Measurements from ENCODE around the gene CLTC.
"Not testable (repeated sequence)": the region's sequence is repeated elsewhere in the genome, so short reads cannot be mapped to it uniquely, and the experiment has no call there.

Gene CLTC

DNA sequence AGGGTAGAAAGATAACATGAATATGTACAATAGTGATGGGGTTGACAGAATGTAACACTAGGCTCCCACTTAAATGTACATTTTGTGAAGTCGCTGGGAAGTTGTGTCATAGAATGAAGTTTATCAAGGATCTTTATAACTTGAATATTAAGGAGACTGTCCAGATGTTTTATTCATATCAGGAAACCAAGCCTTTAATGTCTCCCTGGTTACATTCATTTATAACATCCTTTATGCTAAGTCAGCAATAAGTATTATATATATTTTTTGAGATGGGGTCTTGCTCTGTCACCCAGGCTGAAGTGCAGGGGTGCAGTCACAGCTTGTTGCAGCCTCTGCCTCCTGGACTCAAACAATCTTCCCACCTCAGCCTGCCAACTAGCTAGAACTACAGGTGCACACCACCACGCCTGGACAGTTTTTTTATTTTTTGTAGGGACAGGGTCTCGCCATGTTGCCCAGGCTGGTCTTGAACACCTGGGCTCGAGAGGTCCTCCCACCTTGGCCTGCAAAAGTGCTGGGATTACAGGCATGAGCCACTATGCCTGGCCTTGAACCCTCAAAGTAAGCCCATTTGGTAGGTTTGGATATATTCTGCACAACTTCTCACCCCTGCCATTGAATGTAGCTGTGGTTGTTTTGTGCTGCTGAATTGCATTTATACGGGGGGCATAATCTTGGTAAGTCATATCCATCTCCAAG lies 14.1 kb downstream of the CLTC start:
- no peak for DNase-seq (ENCODE audit: low read depth in 2 of 2, low spot score in 1 of 2)

DNA sequence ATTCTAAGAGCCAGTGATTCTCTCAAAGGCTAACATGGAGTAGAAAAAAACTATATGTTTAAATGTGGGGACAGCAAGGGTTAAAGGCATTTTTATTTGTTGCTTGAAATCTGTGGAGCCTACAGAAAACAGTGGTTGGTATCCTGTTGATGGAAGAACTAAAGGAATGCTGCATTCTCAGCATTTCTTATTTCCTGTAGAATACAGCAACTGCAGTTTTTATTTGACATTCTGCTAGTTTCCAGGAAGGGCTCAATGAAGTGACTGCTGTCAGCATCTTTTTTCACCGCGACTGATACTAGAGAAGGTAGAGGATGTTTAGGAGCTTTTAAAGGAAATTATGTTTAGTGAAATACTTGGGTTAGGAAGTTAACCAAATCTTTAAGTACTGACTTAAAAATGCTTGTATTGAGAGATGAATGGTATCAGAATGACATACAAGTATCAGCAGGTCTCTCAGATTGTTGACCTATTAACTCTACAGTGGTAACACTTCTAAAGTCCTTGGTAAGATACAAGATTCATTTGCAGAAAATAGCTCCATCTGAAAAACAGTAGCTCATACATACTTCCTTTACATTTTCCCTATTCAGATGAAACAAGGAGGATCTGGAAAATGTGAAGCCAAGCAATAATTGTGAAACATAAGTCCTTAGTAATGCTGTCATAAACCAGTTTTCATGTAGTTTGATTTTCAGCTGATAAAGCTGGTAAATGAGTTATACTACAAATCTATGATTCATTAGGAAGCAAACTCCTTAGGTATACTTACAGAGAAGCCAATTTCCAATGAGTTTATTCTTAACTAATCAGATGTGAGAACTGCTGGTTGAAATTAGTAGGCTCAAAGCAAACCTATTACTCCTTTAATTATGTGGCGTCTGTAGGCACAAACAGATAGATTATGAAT lies 15.2 kb downstream of the CLTC start:
- DNase-seq (ENCODE audit: low read depth in 2 of 2, low spot score in 1 of 2): no peak

DNA sequence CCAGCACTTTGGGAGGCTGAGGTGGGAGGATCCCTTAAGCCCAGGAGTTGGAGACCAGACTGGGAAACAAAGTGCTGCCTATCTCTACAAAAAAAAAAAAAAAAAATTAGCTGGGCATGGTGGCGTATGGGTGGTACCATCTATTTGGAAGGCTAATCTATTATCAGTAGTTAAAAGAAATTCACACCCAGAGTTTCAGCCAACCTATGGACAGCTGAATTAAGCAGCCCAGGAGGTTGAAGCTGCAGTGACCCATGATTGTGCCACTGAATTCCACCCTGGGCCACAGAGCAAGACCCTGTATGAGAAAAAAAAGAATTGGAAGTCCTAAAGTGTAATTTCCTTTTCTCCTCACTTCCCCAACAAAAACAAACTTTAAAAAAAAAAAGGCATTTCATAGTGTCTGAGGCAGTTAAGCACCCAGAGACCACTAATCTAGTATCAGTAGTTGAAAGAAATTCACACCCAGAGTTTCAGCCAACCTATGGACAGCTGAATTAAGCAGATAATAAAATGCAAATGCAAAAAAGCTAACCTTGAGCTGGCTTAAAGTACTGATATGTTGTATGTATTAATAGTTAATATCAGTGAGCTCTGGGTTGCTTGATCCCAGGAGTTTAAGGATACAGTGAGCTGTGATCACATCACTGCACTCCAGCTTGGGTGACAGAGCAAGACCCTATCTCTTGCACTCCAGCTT lies 18.1 kb downstream of the CLTC start:
- no peak for DNase-seq (ENCODE audit: low read depth in 2 of 2, low spot score in 1 of 2)

DNA sequence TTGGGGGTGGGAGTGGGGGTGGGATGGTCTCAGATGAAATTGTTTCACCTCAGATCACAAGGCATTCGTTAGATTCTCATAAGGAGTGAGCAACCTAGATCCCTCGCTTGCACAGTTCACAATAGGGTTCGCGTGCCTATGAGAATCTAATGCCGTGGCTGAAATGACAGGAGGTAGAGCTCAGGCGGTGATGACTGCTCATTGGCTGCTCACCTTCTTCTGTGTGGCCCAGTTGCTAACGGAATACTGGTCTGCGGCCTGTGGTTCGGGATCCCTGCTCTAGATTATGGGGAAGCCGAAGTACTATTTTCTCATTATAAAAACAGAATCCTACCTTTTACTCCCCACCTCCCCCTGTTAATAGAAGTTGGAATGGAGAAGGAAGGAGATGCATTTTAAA lies 18.9 kb downstream of the CLTC start:
- DNase-seq (ENCODE audit: low read depth in 2 of 2, low spot score in 1 of 2): no peak

DNA sequence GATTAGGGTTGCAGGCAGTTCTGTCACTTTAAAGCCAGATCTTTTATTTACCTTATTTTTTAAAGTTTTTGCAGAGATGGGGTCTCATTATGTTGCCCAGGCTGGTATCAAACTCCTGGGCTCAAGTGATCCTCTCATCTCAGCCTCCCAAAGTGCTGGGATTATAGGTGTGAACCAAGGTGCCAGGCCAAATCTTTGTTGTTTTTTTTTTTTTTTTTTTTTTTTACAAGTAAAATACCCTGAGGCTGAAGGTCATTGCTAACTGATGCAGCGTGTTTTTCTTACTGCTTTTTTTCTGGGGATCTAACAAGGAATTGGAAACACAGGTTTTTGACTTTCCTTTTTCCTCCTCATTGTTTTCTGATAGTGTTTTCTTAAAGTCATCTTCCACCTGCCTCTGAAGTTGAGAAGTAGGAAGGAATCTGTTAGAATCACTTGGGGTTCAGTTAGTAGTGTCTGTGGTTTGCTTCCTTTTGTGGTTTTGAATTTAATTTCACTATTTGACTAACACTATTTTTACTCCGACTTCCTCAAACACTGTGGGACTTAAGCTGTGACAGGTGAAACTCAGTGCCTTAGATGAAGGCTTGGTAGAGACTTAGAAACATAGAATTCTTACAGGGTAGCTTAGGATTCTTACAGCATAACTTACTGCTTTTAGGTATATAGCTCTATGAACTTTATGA lies 22.2 kb downstream of the CLTC start:
- DNase-seq (ENCODE audit: low read depth in 2 of 2, low spot score in 1 of 2): no peak

DNA sequence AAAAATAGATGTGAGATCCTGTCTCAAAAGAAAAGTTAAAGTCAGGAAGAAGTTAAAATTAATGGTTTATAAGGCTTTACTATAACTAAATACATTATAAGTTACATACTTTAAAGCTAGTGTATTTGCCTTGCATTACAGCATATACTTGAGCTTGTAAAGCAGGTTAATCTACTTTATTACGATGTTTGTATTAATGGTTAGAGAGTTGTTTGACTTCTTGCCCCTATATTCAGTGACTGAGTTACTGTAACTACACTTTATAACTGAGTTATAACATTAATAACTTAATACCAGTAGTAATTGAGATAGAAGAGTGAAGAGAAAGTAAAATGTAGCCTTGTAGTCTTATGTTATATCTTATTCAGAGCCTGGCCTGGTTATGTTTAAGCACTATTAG lies 22.9 kb downstream of the CLTC start:
- no peak for DNase-seq (ENCODE audit: low read depth in 2 of 2, low spot score in 1 of 2)

DNA sequence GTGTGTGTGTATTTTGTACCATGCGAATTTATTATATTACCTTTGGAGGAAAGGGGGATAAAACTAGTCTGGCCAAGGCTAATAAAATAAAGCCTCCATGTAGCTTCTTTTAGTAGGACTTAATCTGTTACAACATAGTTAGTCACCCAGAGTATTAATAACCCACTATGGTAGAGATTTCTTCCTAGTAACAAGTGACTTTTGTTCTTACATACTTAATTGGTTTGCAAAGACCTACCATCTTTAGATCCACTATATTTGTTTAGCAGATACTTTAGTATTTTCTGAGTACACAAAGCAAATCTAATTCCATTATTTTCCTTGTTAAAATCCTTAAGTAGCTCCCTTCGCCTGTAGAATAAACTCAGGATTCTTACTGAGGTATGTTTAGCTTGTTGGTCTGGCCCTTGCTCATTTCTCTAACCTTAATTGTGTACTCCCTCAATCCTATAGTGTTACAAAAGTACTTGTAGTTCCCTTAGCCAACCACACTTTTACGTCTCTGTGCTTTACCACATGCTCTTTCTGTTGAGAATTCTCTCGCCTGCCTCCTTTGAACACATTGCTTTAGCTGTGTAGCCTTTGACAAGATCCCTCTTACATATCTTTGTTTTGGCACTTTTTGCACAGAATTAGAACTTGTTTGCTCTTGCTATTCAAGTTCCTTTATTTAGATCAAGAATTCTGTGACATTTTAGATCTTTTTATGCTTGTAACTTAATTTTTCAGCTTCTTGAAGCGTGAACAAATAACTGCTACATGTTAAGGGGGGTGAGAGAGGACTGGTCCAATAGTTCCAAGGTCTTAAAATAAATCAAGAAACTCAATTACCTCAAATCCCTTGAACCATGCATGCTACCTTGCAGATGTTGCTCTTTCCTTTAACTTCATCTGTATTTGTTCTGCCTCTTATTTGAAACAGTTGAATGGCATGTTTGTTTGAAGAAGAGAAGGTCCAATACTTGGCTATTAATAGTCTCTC lies 23.8 kb downstream of the CLTC start:
- DNase-seq (ENCODE audit: low read depth in 2 of 2, low spot score in 1 of 2): no peak

DNA sequence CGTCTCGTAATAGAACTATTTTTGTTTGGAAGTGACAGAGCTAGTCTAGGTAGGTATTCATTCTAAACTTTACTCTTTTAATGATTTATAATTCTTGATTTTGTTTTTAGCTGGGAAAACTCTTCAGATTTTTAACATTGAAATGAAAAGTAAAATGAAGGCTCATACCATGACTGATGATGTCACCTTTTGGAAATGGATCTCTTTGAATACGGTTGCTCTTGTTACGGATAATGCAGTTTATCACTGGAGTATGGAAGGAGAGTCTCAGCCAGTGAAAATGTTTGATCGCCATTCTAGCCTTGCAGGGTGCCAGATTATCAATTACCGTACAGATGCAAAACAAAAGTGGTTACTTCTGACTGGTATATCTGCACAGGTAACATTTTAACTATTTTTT lies 27.6 kb downstream of the CLTC start:
- DNase-seq (ENCODE audit: low read depth in 2 of 2, low spot score in 1 of 2): no peak

DNA sequence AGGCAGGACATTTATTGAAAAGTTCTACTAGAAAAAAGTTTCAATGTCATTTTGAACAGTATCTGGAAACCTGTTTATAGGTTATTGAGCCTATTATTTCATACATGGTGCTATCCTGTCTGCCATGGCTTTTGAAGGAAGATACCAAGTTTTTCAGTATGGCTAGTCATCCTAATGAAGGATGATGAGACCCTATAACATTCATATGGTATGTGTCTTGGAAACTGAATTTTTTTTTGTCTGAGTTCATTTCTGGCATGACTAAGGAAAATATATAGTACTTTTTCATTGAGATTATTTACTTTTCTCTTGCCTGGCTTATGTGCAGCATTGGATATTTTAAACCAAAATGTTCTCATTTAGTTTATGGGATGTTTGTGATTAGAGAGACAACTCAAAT lies 30.2 kb downstream of the CLTC start:
- DNase-seq (ENCODE audit: low read depth in 2 of 2, low spot score in 1 of 2): no peak

DNA sequence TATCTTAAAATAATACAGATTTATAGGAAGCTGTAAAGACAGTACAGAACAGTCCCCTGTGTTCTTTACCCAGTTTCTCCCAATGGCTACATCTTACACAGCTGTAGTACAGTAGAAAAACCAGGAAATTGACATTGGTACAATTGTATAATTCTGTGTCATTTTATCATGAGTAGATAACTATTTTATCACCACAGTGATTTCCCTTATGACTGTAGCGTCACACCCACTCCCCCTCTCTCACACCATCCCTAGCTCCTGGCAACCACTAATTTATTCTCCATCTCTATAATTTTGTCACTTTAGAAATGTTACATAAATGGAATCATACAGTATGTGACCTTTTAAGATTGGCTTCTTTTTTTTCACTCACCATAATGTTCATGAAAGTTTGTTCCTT lies 30.9 kb downstream of the CLTC start:
- no peak for DNase-seq (ENCODE audit: low read depth in 2 of 2, low spot score in 1 of 2)

DNA sequence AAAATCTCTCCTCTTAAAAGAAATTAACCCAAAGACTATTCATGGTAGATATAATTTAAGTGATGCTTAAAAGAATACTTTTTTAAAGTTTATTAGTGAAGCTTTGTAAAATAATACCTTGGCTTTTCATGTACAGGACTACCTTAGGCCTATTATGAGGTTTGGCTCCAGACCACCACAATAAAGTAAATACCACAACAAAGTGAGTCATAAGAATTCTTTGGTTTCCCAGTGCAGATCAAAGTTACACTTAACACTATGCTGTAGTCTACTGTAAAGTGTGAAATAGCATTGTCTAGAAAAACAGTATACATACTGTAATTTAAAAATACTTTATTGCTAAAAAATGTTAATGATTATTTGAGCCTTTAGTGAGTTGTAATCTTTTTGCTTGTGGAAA lies 31.7 kb downstream of the CLTC start:
- DNase-seq (ENCODE audit: low read depth in 2 of 2, low spot score in 1 of 2): no peak

DNA sequence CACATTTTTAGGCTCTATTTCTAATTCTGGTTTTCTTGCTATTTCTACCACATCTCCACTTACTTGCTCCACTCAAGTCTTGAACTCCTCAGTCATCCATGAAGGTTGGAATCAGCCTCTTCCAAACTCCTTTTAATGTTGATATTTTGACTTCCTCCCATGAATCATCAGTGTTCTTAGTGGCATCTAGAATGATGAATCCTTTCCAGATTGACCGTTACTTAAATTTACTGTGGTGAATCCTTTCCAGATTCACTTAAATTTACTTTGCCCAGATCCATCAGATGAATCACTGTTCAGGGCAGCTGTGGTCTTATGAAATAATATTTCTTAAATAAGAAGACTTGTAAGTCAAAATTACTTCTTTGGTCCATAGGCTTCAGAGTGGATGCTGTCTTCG lies 32.4 kb downstream of the CLTC start:
- DNase-seq (ENCODE audit: low read depth in 2 of 2, low spot score in 1 of 2): no peak

DNA sequence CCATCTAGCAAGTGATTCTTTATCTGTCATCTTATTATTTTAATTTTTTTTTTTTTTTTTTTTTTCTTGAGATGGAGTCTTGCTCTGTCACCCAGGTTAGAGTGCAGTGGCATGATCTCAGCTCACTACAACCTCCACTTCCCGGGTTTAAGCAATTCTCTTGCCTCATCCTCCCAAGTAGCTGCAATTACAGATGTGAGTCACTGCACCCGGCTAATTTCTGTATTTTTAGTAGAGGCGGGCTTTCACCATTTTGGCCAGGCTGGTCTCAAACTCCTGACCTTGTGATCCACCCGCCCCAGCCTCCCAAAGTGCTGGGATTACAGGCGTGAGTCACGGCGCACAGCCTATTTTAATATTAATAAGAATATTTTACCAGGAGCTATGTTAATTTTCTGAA lies 36.9 kb downstream of the CLTC start:
- DNase-seq (ENCODE audit: low read depth in 2 of 2, low spot score in 1 of 2): not testable (repeated sequence)

DNA sequence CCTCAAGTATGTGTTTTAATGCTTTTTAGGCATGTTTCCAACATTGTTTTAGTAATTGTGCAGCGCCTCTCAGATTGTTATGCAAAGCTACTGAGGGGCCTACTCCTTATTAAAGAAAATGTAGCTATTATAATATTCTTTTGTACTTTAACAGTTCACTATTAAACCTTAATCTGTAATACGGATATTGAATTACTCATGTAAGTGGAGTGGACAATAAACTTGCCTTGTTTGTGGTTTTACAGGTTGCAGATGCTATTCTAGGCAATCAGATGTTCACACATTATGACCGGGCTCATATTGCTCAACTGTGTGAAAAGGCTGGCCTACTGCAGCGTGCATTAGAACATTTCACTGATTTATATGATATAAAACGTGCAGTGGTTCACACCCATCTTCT lies 46.5 kb downstream of the CLTC start:
- no peak for DNase-seq (ENCODE audit: low read depth in 2 of 2, low spot score in 1 of 2)

DNA sequence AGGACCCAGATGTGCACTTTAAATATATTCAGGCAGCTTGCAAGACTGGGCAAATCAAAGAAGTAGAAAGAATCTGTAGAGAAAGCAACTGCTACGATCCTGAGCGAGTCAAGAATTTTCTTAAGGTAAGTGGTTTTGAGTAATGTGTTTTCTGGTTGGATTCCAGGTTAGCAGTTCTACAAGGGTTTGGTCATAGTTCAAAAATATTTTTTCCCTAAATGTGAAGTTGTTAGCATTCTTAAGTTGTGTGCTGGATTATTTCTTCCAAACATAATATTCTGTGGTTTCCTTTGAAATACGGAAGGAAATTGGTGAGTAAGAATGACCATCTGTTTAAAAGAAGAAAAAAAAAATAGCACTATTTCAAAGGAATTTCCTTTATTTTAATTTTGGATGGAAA lies 49.1 kb downstream of the CLTC start:
- no peak for DNase-seq (ENCODE audit: low read depth in 2 of 2, low spot score in 1 of 2)

DNA sequence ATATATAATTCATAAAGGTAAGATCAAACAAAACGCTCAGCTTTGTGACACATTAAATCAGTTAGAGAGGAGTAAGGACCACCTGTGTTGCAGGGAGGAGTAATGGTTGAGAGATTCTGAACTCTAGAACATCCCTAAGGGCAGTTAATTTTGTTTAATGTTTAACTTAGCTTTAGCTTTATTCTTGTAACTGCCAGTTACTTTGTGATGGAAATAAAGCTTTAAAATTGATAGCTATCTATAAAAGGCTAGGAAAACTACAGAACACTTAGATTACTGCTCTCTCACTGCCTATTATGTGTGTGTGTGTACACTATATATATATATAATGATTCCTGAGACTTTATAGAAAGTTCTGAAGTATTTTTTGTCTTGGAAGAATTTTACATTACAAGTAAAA lies 49.7 kb downstream of the CLTC start:
- DNase-seq (ENCODE audit: low read depth in 2 of 2, low spot score in 1 of 2): no peak

DNA sequence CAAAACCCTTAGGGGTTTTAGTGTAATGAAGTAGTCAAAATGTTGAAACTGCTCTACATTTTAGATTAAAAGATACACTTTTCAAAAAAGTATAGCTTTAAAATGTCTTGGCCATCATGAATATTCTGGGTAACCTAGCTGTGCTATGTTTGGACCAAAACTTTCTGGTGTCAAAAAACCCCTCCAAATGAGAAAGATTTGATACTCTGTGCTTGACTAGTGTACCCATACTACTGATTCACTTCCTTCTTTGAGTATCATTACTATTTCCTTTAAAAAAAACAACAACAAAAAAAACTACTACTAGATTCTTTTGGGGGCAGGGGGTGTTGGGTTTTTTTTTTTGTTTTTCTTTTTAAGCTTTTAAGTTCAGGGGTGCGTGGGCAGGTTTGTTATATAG lies 50.2 kb downstream of the CLTC start:
- DNase-seq (ENCODE audit: low read depth in 2 of 2, low spot score in 1 of 2): no peak

DNA sequence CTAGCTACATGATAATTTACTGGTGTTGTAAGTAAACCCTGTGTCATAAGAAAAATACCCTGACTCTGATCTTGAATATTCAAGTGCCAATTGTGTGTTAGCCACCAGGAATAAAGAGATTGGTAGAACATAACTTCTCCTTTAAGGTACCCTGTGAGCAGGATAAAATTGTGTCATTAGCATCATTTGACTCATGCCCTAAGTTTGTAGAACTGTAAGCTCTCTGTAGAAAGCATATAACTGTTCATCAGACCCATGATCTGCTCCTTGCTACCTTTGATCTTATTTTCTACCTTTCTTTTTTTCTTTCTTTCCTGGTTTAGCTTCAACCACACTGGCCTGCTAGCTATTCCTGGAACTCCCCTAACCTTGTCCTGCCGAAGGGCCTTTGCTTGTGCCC lies 51.7 kb downstream of the CLTC start:
- DNase-seq (ENCODE audit: low read depth in 2 of 2, low spot score in 1 of 2): no peak

DNA sequence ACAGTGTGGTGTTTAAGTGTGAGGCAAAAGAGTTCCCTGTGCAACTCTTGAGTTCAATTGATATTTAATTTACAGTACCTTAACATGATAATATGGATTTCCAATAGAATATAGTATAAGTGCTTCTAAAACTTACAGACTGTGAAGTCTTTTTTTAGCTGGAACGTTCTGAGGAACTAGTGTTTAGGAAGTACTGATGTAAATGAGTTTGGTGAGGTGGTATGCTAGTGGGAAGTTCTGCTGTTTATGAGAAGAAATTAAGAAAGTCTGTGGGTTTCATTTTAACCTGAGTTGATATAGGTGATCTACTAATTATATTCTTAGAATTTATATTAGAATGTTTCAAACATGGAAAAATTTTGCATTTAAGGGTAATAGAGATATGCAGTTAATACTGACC lies 55.5 kb downstream of the CLTC start:
- no peak for DNase-seq (ENCODE audit: low read depth in 2 of 2, low spot score in 1 of 2)

DNA sequence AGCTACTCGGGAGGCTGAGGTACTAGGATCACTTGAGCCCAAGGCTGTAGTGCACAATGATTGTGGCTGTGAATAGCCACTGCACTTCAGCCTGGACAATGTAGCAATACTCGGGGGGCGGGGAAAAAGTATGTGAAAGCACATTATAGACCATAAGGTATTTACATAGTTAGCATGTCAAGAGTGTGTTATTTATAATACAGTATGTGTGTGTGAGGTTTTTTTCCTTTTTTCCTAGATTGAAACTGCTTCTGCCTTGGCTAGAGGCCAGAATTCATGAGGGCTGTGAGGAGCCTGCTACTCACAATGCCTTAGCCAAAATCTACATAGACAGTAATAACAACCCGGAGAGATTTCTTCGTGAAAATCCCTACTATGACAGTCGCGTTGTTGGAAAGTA lies 57.0 kb downstream of the CLTC start:
- no peak for DNase-seq (ENCODE audit: low read depth in 2 of 2, low spot score in 1 of 2)
